Stimulated activated CD8-positive, alpha-beta memory T cell treated with anti-CD3 and anti-CD28 coated beads, Interleukin-4, amount 100 ng/mL, for 1 hour (primary cell): Measurements from ENCODE around the gene WDR37.
"Not testable (repeated sequence)": the region's sequence is repeated elsewhere in the genome, so short reads cannot be mapped to it uniquely, and the experiment has no call there.

ENCODE experiments used
- DNase-seq, 2 donors: peaks; one replicate each; pipeline ENCODE4 v3.0.0-alpha.2; 2020; ENCODE audit warnings: low read depth in 2 of 2, low spot score in 1 of 2

The WDR37 gene

GRCh38 chr10:1103551-1103950 lies 47.4 kb downstream of the WDR37 start:
- no peak for DNase-seq

- DNase-seq: no peak
Observed at GRCh38 chr10:1104971-1105370, 48.8 kb downstream of the WDR37 start.

- DNase-seq: no peak
Observed at GRCh38 chr10:1107004-1107403, 50.8 kb downstream of the WDR37 start.

- no peak for DNase-seq
Observed at GRCh38 chr10:1107679-1108078, 51.5 kb downstream of the WDR37 start.

DNA sequence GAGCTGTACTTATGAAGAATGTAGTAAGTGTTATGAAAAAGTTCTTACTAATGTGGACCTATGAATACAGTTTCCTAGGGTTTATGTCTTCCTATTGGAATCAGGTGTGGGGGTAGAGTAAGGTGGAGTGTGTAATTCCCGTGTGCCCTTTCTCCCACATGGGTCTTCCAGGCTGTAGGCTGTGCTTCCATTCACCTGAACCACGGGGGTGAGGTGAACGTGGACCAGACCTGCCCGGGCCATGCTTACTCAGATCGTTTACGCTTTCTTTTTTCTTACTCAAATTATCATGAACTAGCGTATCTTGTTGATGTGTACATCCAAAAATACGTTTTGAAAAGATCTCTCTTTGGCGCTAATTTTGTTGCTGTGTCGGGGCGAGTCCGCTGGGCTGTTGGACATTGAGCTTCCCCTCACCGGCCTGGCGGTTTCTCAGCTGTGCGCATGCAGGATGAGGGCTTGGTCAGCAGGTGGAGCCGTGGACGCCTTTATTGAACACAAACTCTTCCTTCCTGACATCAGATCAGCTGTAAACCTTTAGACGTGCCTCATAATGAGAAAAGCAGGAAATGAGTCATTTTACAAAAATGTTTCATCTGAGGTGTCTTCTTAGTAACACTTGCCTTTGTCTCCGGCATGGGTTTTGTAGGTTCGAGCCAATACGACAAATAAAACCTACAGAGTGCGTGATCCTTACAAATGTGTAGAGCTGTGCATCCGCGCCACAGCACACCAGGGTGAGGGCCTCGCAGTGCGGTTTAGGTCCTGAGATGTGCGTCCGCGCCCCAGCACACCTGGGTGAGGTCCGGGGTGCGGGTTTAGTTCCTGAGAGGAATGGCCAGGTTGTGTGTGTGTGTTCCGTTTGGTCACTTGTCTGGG lies 53.8 kb downstream of the WDR37 start:
- DNase-seq: peak; percentile 29 to 50

GRCh38 chr10:1110674-1111119 lies 54.5 kb downstream of the WDR37 start:
- no peak for DNase-seq

DNA sequence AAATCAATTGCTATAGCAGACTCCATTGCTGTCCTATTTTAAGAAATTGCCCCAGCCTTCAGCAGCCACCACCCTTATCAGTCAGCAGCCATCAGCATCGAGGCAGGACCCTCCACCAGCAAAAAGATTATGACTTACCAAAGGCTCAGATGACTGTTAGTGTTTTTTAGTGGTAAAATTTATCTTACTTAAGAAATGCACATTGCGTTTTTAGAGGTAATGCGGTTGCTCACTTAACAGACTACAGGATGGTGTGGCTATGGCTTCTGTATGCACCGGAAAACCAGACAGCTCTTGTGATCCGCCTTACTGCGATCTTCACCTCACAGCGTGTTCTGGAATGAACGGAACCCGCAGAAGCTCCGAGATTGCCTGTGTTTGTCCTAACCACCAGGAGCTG lies 58.1 kb downstream of the WDR37 start:
- DNase-seq: no peak

- no peak for DNase-seq
Observed at GRCh38 chr10:1114719-1115606, 58.8 kb downstream of the WDR37 start.

DNA sequence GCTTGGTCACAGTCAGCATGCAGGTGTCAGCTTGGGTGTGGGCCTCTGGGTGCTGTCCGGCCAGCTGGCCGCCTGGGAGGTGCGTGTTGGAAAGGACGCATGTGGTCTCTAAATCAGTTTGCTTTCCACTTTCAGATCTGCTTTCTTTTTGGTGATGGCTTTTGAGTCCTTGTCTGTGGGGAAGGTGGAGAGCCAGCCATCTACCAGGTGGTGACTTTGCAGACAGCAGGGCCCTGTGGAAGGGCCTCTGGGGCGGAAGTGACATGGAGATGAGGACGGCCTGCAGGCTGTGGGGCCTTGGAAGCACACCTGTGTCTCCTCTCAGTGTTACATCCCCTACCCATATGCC lies 59.4 kb downstream of the WDR37 start:
- no peak for DNase-seq

GRCh38 chr10:1116051-1116450 lies 59.9 kb downstream of the WDR37 start:
- DNase-seq: no peak

GRCh38 chr10:1116696-1117280 lies 60.6 kb downstream of the WDR37 start:
- no peak for DNase-seq

DNA sequence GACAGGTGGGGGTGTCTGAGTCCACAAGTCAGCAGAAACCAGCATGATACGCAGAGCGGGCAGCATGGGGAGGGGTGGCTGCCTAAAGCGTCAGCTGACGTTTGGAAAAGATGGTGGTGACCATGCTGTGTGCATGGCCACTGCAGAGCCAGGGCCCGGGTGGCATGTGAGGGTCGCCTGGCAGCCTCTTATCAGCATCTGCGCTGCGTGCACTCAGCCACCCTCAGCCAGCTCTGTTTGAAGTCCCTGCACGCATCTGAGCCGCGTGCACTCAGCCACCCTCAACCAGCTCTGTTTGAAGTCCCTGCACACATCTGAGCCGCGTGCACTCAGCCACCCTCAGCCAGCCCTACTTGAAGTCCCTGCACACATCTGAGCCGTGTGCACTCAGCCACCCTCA lies 61.5 kb downstream of the WDR37 start:
- no peak for DNase-seq

DNA sequence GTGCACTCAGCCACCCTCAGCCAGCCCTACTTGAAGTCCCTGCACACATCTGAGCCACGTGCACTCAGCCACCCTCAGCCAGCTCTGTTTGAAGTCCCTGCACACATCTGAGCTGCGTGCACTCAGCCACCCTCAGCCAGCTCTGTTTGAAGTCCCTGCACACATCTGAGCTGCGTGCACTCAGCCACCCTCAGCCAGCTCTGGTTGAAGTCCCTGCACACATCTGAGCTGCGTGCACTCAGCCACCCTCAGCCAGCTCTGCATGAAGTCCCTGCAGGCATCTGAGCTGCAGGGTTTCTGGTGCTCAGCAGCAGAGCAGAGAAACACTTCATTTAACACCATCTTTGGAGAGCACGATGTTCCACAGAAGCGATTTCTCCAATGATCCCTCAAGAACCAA lies 62.1 kb downstream of the WDR37 start:
- not testable (repeated sequence) for DNase-seq

DNA sequence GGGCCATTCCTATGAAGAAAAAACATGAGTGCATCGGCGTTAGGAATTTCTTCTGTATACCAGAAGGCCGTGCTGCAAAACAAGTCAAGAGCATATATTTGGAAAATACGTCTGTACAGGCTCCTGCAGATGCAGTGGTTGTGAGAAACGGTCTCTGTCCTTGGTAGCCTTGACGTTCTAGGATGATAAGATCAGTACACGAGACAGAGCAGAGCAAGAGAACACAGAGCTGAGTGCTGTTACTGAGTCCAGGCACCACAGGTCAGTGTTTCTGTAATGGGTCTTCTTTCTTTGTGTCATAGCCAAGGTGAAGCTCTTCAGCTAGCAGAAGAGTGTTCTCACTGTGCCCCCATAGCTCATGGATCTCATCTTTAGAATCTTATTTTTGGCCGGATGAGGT lies 62.8 kb downstream of the WDR37 start:
- DNase-seq: no peak

- no peak for DNase-seq
Observed at GRCh38 chr10:1119501-1119900, 63.3 kb downstream of the WDR37 start.

DNA sequence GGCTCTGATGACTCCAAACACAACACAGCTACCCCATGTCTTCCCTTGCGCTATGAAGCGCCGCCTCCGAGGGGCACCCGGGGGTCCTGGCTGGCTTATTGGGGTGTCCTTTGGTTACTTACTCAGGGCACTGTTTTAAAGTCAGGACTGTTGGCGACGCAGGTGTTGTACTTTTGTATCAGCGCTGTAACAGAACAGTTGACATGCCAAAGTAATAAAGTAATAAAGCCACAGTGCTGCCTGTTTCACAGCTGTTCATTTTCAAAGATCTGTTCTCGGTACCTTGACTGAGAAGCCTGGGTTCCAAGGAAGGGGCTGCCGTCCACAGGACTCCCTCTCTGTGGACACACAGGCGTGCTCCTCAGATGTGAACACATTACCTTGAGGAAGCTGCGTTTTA lies 64.1 kb downstream of the WDR37 start:
- no peak for DNase-seq

DNA sequence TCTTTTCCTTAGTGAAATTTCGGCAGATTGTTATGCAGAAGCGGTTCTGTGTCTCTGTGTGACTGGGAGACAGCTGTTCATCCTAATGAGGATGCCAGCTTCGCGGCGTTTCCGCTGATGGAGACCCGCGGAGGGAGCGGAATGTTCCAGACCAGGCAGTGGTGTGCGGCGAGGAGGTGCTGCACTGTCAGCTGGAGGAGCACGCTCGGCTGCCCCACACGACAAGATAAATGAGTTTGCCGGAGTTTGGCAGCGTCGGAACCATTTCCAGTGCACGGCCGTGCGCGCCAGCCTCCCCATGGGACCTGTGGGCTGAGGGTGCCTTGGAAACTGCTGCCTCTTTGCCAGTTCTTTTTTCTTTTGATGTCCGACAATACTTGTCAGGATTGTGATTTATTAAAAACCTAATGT lies 64.6 kb downstream of the WDR37 start:
- DNase-seq: no peak

- DNase-seq: no peak
Observed at GRCh38 chr10:1121271-1121970, 65.2 kb downstream of the WDR37 start.

DNA sequence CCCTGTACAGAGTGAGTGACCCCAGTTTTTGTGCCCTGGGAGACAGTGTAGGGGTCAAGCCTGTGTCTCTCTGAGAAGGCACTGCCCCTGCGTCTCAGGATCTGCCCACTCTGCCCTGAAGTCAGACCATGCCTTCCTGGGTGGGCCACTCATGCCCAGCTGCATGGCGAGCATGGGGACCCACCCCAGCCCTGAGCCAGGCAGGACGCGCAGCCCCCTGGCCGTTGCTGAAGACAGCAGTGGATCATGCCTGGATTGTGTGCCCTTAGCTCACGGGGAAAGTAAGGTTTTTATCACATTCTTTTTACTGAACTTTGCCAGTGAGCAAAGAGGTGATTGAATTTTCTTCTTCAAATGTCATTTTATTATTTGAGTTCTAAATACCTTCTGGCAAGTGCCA lies 66.2 kb downstream of the WDR37 start:
- DNase-seq: no peak

DNA sequence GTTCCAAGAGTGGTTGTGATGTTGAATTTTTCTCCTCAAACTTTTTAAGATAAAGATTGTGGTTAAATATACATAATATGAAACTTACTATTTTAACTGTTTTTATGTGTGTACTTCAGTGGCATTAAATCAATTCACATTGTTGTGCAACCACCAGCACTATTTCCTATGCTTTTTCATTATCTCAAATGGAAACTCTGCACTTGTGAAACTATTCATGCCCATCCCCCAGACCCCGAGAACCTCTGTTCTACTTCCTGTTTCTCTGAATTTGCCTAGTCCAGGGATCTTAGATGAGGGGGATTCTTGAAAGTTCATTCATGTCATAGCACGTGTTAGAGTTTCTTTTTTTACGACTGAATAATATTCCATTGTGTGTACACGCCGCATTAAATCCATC lies 67.0 kb downstream of the WDR37 start:
- no peak for DNase-seq

GRCh38 chr10:1123972-1124371 lies 67.8 kb downstream of the WDR37 start:
- DNase-seq: no peak
